Sigmoid colon (tissue), 7 donors: ENCODE data around the gene GRM4. TPM values are rescaled to one million over a fixed set of nuclear protein-coding genes. Genes with fewer than 3 reads are reported as not detected.

Experiments
- DNase-seq: peaks from one replicate; pipeline ENCODE4 v3.0.0-alpha.2; 2019
- H3K27ac ChIP-seq, 4 donors: fragments of 200-600 bp; sonication (generic); one replicate each; pipeline ENCODE4 v1.5.1; 2016 to 2019; ENCODE audit warnings: mild to moderate bottlenecking in 1 of 4
- H3K27me3 ChIP-seq, 3 donors: fragments of 200-600 bp; sonication (generic); one replicate each; pipeline ENCODE4 v1.5.1; 2019; ENCODE audit warnings: mild to moderate bottlenecking in 1 of 3
- H3K36me3 ChIP-seq, 4 donors: fragments of 200-600 bp; sonication (generic); one replicate each; pipeline ENCODE4 v1.5.1; 2016 to 2019
- H3K4me1 ChIP-seq, 4 donors: fragments of 200-600 bp; sonication (generic); one replicate each; pipeline ENCODE4 v1.5.1; 2017 to 2019
- H3K4me3 ChIP-seq, 4 donors: fragments of 200-600 bp; sonication (generic); one replicate each; pipeline ENCODE4 v1.5.1; 2017 to 2019; ENCODE audit warnings: mild to moderate bottlenecking in 2 of 4, moderate library complexity in 1 of 4
- H3K9me3 ChIP-seq, 4 donors: fragments of 200-600 bp in 3 of 4; sonication (generic) in 3 of 4; one replicate each; pipeline versions ENCODE4 v1.5.1 to v1.6.1; 2013 to 2019
- CTCF ChIP-seq, 4 experiments: fragments of 450-650 bp in 3 of 4; fragments of 200-600 bp in 1 of 4; IDR thresholded peaks; one replicate each; pipeline ENCODE4 v1.5.1; 2016 to 2019; ENCODE audit warnings: antibody characterized with exemption in 4 of 4, mild to moderate bottlenecking in 3 of 4, moderate library complexity in 2 of 4
- EP300 ChIP-seq, 4 donors: sonication (generic); formaldehyde crosslinking; IDR thresholded peaks; one replicate each; pipeline ENCODE4 v1.6.1; 2017; ENCODE audit warnings: antibody characterized with exemption in 4 of 4
- POLR2A ChIP-seq, 2 donors: fragments of 450-650 bp; IDR thresholded peaks; one replicate each; pipeline ENCODE4 v1.6.1; 2016; ENCODE audit warnings: antibody characterized with exemption in 2 of 2, mild to moderate bottlenecking in 2 of 2, moderate library complexity in 2 of 2
- POLR2AphosphoS5 ChIP-seq, 4 donors: sonication (generic); formaldehyde crosslinking; IDR thresholded peaks; one replicate each; pipeline ENCODE4 v1.6.1; 2017; ENCODE audit warnings: antibody characterized with exemption in 4 of 4
- WGBS, 2 donors: extraction: QIAGEN DNeasy Blood & Tissue Kit; methylation state at CpG; one replicate each; pipeline ENCODE4 v1.1.7; 2013; 5-methylcytosine and 5-hydroxymethylcytosine counted together
- intact Hi-C: fragments of 100-400 bp; cut with DNase I; formaldehyde crosslinking; loops from one replicate; pipeline ENCODE4 v1.15.1; 2023
- polyA plus RNA-seq, 3 donors: library from polyadenylated mRNA; stranded (reverse); fragments of 200-250 nt; gene quantifications; one replicate each; pipeline ENCODE4 v1.2.3, GENCODE V29; 2013
- total RNA-seq, 4 donors: library from RNA; depleted of rRNA; stranded (reverse); fragments of >200 nt; gene quantifications; one replicate each; pipeline ENCODE4 v1.1.0, GENCODE V29; 2016
- donor health status: healthy with polysubstance abuse.
- donor health status: Bipolar disorder and iron deficiency.
- donor health status: healthy.

The GRM4 gene
- total and polyA plus RNA-seq, 7 donors = 0.07 to 0.14 TPM; not detected in 5

- TF ChIP-seq POLR2AphosphoS5 (IDR thresholded peaks at IDR 0.05) (no peak), EP300 (IDR thresholded peaks at IDR 0.05) (no peak), CTCF (IDR thresholded peaks at IDR 0.05) (no peak), POLR2A (IDR thresholded peaks at IDR 0.05) (no peak)
- DNase-seq = no peak
- WGBS, 2 donors = 69 to 81% methylated on average over 6 of the region's 6 CpGs
- H3K9me3 ChIP-seq = peaks cover 0 to 2% (median 0%) of the 10 kb centered on the region in 4 donors
- H3K36me3 ChIP-seq = no peaks in the 10 kb centered on the region
- no peak overlapping the region for H3K27ac ChIP-seq
- no peaks in the 10 kb centered on the region for H3K4me1 ChIP-seq
- H3K4me3 ChIP-seq = no peak overlapping the region
- peaks cover 0 to 35% (median 17%) of the 10 kb centered on the region in 3 donors for H3K27me3 ChIP-seq
- intact Hi-C loops = no loop called here
Observed at GRCh38 chr6:34093206-34093605, 52.7 kb downstream of the GRM4 start.

GRCh38 chr6:34092631-34093030 is 53.3 kb downstream of the GRM4 start:
- H3K4me3 ChIP-seq = no peak overlapping the region
- WGBS, 2 donors = 37 to 64% methylated on average over 10 of the region's 10 CpGs
- no peaks in the 10 kb centered on the region for H3K36me3 ChIP-seq
- TF ChIP-seq EP300 (IDR thresholded peaks at IDR 0.05) = no peak
- TF ChIP-seq POLR2A (IDR thresholded peaks at IDR 0.05) = no peak
- TF ChIP-seq POLR2AphosphoS5 (IDR thresholded peaks at IDR 0.05) = no peak
- no peak for TF ChIP-seq CTCF (IDR thresholded peaks at IDR 0.05)
- H3K27me3 ChIP-seq = peaks cover 0 to 33% (median 17%) of the 10 kb centered on the region in 3 donors
- no peak for DNase-seq
- H3K27ac ChIP-seq = no peak overlapping the region
- H3K9me3 ChIP-seq = peaks cover 0 to 2% (median 0%) of the 10 kb centered on the region in 4 donors
- H3K4me1 ChIP-seq = no peaks in the 10 kb centered on the region
- intact Hi-C loops = no loop called here

- H3K9me3 ChIP-seq = peaks cover 0 to 2% (median 0%) of the 10 kb centered on the region in 4 donors
- DNase-seq = no peak
- H3K36me3 ChIP-seq = no peaks in the 10 kb centered on the region
- no peak overlapping the region for H3K27ac ChIP-seq
- no peak overlapping the region for H3K4me3 ChIP-seq
- TF ChIP-seq POLR2AphosphoS5 (IDR thresholded peaks at IDR 0.05) (no peak), EP300 (IDR thresholded peaks at IDR 0.05) (no peak), POLR2A (IDR thresholded peaks at IDR 0.05) (no peak), CTCF (IDR thresholded peaks at IDR 0.05) (no peak)
- intact Hi-C loops = no loop called here
- H3K27me3 ChIP-seq = peaks cover 0 to 26% (median 13%) of the 10 kb centered on the region in 3 donors
- 75 to 84% methylated on average over 5 of the region's 5 CpGs for WGBS, 2 donors
- no peaks in the 10 kb centered on the region for H3K4me1 ChIP-seq
Observed at GRCh38 chr6:34090935-34091334, 55.0 kb downstream of the GRM4 start.

GRCh38 chr6:34090529-34090928 is 55.4 kb downstream of the GRM4 start:
- Histone ChIP-seq H3K27me3 (peaks cover 0 to 22% (median 9%) of the 10 kb centered on the region in 3 donors), H3K9me3 (peaks cover 0 to 2% (median 0%) of the 10 kb centered on the region in 4 donors), H3K4me3 (no peak overlapping the region), H3K36me3 (no peaks in the 10 kb centered on the region), H3K27ac (no peak overlapping the region), H3K4me1 (no peaks in the 10 kb centered on the region)
- intact Hi-C loops = no loop called here
- TF ChIP-seq POLR2A (IDR thresholded peaks at IDR 0.05) (no peak), CTCF (IDR thresholded peaks at IDR 0.05) (no peak), EP300 (IDR thresholded peaks at IDR 0.05) (no peak), POLR2AphosphoS5 (IDR thresholded peaks at IDR 0.05) (no peak)
- WGBS, 2 donors = 67 to 74% methylated on average over 9 of the region's 9 CpGs
- DNase-seq = no peak

- Histone ChIP-seq H3K9me3 (no peaks in the 10 kb centered on the region), H3K27ac (no peak overlapping the region), H3K27me3 (no peaks in the 10 kb centered on the region), H3K4me3 (no peak overlapping the region), H3K4me1 (no peaks in the 10 kb centered on the region), H3K36me3 (no peaks in the 10 kb centered on the region)
- DNase-seq = no peak
- WGBS, 2 donors = 86 to 89% methylated on average over 2 of the region's 2 CpGs
- no peak for TF ChIP-seq POLR2AphosphoS5 (IDR thresholded peaks at IDR 0.05)
- TF ChIP-seq POLR2A (IDR thresholded peaks at IDR 0.05) = no peak
- TF ChIP-seq CTCF (IDR thresholded peaks at IDR 0.05) = no peak
- TF ChIP-seq EP300 (IDR thresholded peaks at IDR 0.05) = no peak
- intact Hi-C loops = no loop called here
Observed at GRCh38 chr6:34086558-34086957, 59.3 kb downstream of the GRM4 start.
